DOHH2 (cell line): Measurements from ENCODE around the gene DHRS9.

Source experiments
- H3F3A ChIP-seq: fragments of 200-600 bp; sonication (generic), shearing (Covaris generic); 2 replicates; pipeline ENCODE4 v1.6.0; 2016; ENCODE audit warnings: antibody characterized with exemption, mild to moderate bottlenecking; ENCODE audit not compliant: control insufficient read depth, insufficient read depth
- H3K27ac ChIP-seq: fragments of 200-600 bp; sonication (generic); 2 replicates; pipeline ENCODE4 v1.5.1; 2014; ENCODE audit warnings: low read depth, mild to moderate bottlenecking, low read length, moderate library complexity
- H3K27me3 ChIP-seq: fragments of 200-600 bp; sonication (generic); 2 replicates; pipeline ENCODE4 v1.6.1; 2014; ENCODE audit warnings: mild to moderate bottlenecking, low read length, mixed read lengths; ENCODE audit not compliant: control insufficient read depth
- H3K36me3 ChIP-seq: fragments of 200-600 bp; sonication (generic); 2 replicates; pipeline ENCODE4 v1.6.1; 2014; ENCODE audit warnings: mild to moderate bottlenecking, low read length, moderate library complexity, mixed read lengths; ENCODE audit not compliant: control insufficient read depth
- H3K4me1 ChIP-seq: fragments of 200-600 bp; sonication (generic); 2 replicates; pipeline ENCODE4 v1.6.1; 2014; ENCODE audit warnings: mild to moderate bottlenecking, low read length, mixed read lengths; ENCODE audit not compliant: control insufficient read depth
- H3K4me2 ChIP-seq: fragments of 200-600 bp; sonication (generic); 2 replicates; pipeline ENCODE4 v1.6.0; 2014; ENCODE audit warnings: mild to moderate bottlenecking, low read length, moderate library complexity
- H3K4me3 ChIP-seq: fragments of 200-600 bp; sonication (generic); 2 replicates; pipeline ENCODE4 v1.5.1; 2014; ENCODE audit warnings: mild to moderate bottlenecking, low read length, mixed read lengths
- H3K79me2 ChIP-seq: fragments of 200-600 bp; sonication (generic); 2 replicates; pipeline ENCODE4 v1.6.1; 2014; ENCODE audit warnings: mild to moderate bottlenecking, low read length, mixed read lengths; ENCODE audit not compliant: control insufficient read depth
- H3K9me2 ChIP-seq: fragments of 200-600 bp; sonication (generic); replicated peaks from 2 replicates; pipeline ENCODE4 v1.6.1; 2014; ENCODE audit warnings: mild to moderate bottlenecking, low read length, mixed read lengths; ENCODE audit not compliant: control insufficient read depth
- H3K9me3 ChIP-seq: fragments of 200-600 bp; sonication (generic); 2 replicates; pipeline ENCODE4 v1.6.1; 2014; ENCODE audit warnings: antibody characterized with exemption, low read length, mixed read lengths; ENCODE audit not compliant: control insufficient read depth, insufficient read depth
- H4K20me1 ChIP-seq: fragments of 200-600 bp; sonication (generic); 2 replicates; pipeline ENCODE4 v1.6.0; 2014; ENCODE audit warnings: low read depth, mild to moderate bottlenecking, antibody characterized with exemption, low read length, moderate library complexity; ENCODE audit not compliant: control insufficient read depth, insufficient read depth
- CTCF ChIP-seq: fragments of 200-600 bp; sonication (generic); IDR thresholded peaks from one replicate; pipeline ENCODE4 v1.5.1; 2014; ENCODE audit warnings: antibody characterized with exemption, mild to moderate bottlenecking, low read depth, low read length; ENCODE audit not compliant: poor library complexity, severe bottlenecking
- EZH2phosphoT487 ChIP-seq: fragments of 200-600 bp; sonication (generic); IDR thresholded peaks from 2 replicates; pipeline ENCODE4 v1.6.1; 2017; ENCODE audit warnings: borderline replicate concordance, mild to moderate bottlenecking, antibody characterized with exemption, low read length, moderate library complexity, mixed read lengths

DHRS9 gene

GRCh38 chr2:169093535-169093934 is 24.2 kb downstream of the DHRS9 start:
- Histone ChIP-seq H3K79me2 (no peaks in the 10 kb centered on the region), H3K36me3 (no peaks in the 10 kb centered on the region), H3K9me3 (no peaks in the 10 kb centered on the region), H3K4me2 (no peak overlapping the region), H3K9me2 (no peaks in the 10 kb centered on the region), H3K27me3 (no peaks in the 10 kb centered on the region; the same call in 1 of the 2 replicates), H4K20me1 (no peaks in the 10 kb centered on the region), H3K27ac (no peak overlapping the region), H3F3A (no peaks in the 10 kb centered on the region), H3K4me3 (no peak overlapping the region), H3K4me1 (peaks cover 9% of the 10 kb centered on the region)
- TF ChIP-seq CTCF (no peak), EZH2phosphoT487 (no peak)

- no peaks in the 10 kb centered on the region for H3K9me2 ChIP-seq
- no peaks in the 10 kb centered on the region for H3F3A ChIP-seq
- H3K4me1 ChIP-seq = peaks cover 16% of the 10 kb centered on the region
- H3K4me2 ChIP-seq = no peak overlapping the region
- no peaks in the 10 kb centered on the region for H3K27me3 ChIP-seq
- H4K20me1 ChIP-seq = no peaks in the 10 kb centered on the region
- H3K9me3 ChIP-seq = no peaks in the 10 kb centered on the region
- no peak for TF ChIP-seq CTCF
- TF ChIP-seq EZH2phosphoT487 = no peak
- no peak overlapping the region for H3K4me3 ChIP-seq
- no peaks in the 10 kb centered on the region for H3K36me3 ChIP-seq
- no peaks in the 10 kb centered on the region for H3K79me2 ChIP-seq
- H3K27ac ChIP-seq = no peak overlapping the region
Observed at GRCh38 chr2:169094676-169095075, 25.3 kb downstream of the DHRS9 start.

GRCh38 chr2:169095621-169096105 is 26.3 kb downstream of the DHRS9 start:
- H3K27me3 ChIP-seq = no peaks in the 10 kb centered on the region
- H3K79me2 ChIP-seq = no peaks in the 10 kb centered on the region
- H3K9me2 ChIP-seq = no peaks in the 10 kb centered on the region
- H3K4me3 ChIP-seq = no peak overlapping the region
- H3F3A ChIP-seq = peaks cover 4% of the 10 kb centered on the region; the same call in 1 of the 2 replicates
- H3K4me1 ChIP-seq = peaks cover 26% of the 10 kb centered on the region
- no peak overlapping the region for H3K4me2 ChIP-seq
- TF ChIP-seq CTCF (no peak), EZH2phosphoT487 (no peak)
- no peaks in the 10 kb centered on the region for H4K20me1 ChIP-seq
- H3K9me3 ChIP-seq = no peaks in the 10 kb centered on the region
- H3K36me3 ChIP-seq = no peaks in the 10 kb centered on the region
- H3K27ac ChIP-seq = no peak overlapping the region
